SK-N-SH (cell line): ENCODE measurements around the gene RTN4RL1. TPM values are rescaled to one million over a fixed set of nuclear protein-coding genes. Genes with fewer than 3 reads are reported as not detected.

Experiments used
- CTCF ChIA-PET: fragments of 300-600, 350-600 bp; formaldehyde crosslinking; extraction: SDS; loops from one replicate; lab custom pipeline; 2021; lab: Yijun Ruan, JAX
- POLR2A ChIA-PET: fragments of 350-600 bp; sonication (Branson Sonifier 250); formaldehyde crosslinking; extraction: SDS; loops from one replicate; lab custom pipeline; 2020; ENCODE audit warnings: antibody characterized with exemption, inconsistent platforms; lab: Yijun Ruan, JAX
- DNase-seq: peaks from one replicate; pipeline ENCODE4 v3.0.0; 2012
- H2AFZ ChIP-seq: fragments of 200-600 bp; sonication (generic); 2 replicates; pipeline ENCODE4 v1.8.1; 2016; ENCODE audit warnings: antibody characterized with exemption, mild to moderate bottlenecking, low read depth
- H3F3A ChIP-seq: fragments of 200-600 bp; sonication (generic); replicated peaks from 2 replicates; pipeline ENCODE3; 2016; ENCODE audit warnings: antibody characterized with exemption, mild to moderate bottlenecking; ENCODE audit not compliant: insufficient read depth
- H3K27ac ChIP-seq, 2 experiments: fragments of 200-500 bp in 1 of 2; fragments of 200-600 bp in 1 of 2; sonication (Bioruptor generic) in 1 of 2; sonication (generic), shearing (Covaris generic) in 1 of 2; 2 replicates each; pipeline versions ENCODE4 v1.5.1 to v1.6.1; 2014 to 2016; ENCODE audit warnings: low read depth in 2 of 2, inconsistent platforms in 1 of 2, low read length in 1 of 2, mild to moderate bottlenecking in 1 of 2, mixed read lengths in 1 of 2
- H3K27me3 ChIP-seq: fragments of 200-600 bp; sonication (generic), shearing (Covaris generic); 2 replicates; pipeline ENCODE4 v1.6.1; 2016; ENCODE audit warnings: mixed run types; ENCODE audit not compliant: insufficient read depth
- H3K36me3 ChIP-seq, 2 experiments: fragments of 200-500 bp in 1 of 2; fragments of 200-600 bp in 1 of 2; sonication (Bioruptor generic) in 1 of 2; sonication (generic) in 1 of 2; replicated peaks in 1 of 2; 2 replicates each; pipeline versions ENCODE3 to v1.5.1; 2014 to 2016; ENCODE audit warnings: low read length in 1 of 2, mild to moderate bottlenecking in 1 of 2; ENCODE audit not compliant: insufficient read depth in 2 of 2, control insufficient read depth in 1 of 2
- H3K4me1 ChIP-seq, 2 experiments: fragments of 200-500 bp in 1 of 2; fragments of 200-600 bp in 1 of 2; sonication (Bioruptor generic) in 1 of 2; sonication (generic), shearing (Covaris generic) in 1 of 2; 2 replicates each; pipeline versions ENCODE4 v1.5.1 to v1.6.1; 2014 to 2016; ENCODE audit warnings: low read depth in 1 of 2, low read length in 1 of 2, mixed run types in 1 of 2; ENCODE audit not compliant: insufficient read depth in 2 of 2, control insufficient read depth in 1 of 2
- H3K4me2 ChIP-seq: fragments of 200-600 bp; sonication (generic), shearing (Covaris generic); 2 replicates; pipeline ENCODE4 v1.6.1; 2017; ENCODE audit warnings: mixed run types
- H3K4me3 ChIP-seq, 2 experiments: fragments of 200-500 bp in 1 of 2; fragments of 200-600 bp in 1 of 2; sonication (Bioruptor generic) in 1 of 2; sonication (generic), shearing (Covaris generic) in 1 of 2; 2 replicates each; pipeline versions ENCODE4 v1.5.1 to v1.8.1; 2014 to 2016; ENCODE audit warnings: low read depth in 2 of 2, inconsistent platforms in 1 of 2, low read length in 1 of 2, mild to moderate bottlenecking in 1 of 2, mixed read lengths in 1 of 2, moderate library complexity in 1 of 2
- H3K79me2 ChIP-seq: fragments of 200-600 bp; sonication (generic); 2 replicates; pipeline ENCODE4 v1.8.1; 2017; ENCODE audit warnings: mild to moderate bottlenecking; ENCODE audit not compliant: insufficient read depth
- H3K9ac ChIP-seq: fragments of 200-600 bp; sonication (generic); 2 replicates; pipeline ENCODE4 v1.6.1; 2017; ENCODE audit warnings: mixed run types
- H3K9me2 ChIP-seq: fragments of 200-600 bp; sonication (generic); 2 replicates; pipeline ENCODE4 v1.6.1; 2017; ENCODE audit warnings: mixed run types
- H3K9me3 ChIP-seq: fragments of 200-600 bp; sonication (generic); 2 replicates; pipeline ENCODE4 v1.6.1; 2017; ENCODE audit warnings: mixed run types, mild to moderate bottlenecking, moderate library complexity
- H4K20me1 ChIP-seq: fragments of 200-600 bp; sonication (generic); 2 replicates; pipeline ENCODE4 v1.6.1; 2017; ENCODE audit warnings: mild to moderate bottlenecking, mixed run types; ENCODE audit not compliant: insufficient read depth
- ELF1 ChIP-seq: IDR thresholded peaks from 2 replicates; pipeline ENCODE4 v1.4.0; 2012
- EP300 ChIP-seq, 2 experiments: IDR thresholded peaks; 2 replicates each; pipeline versions ENCODE4 v1.4.0 to v1.6.1; 2012; ENCODE audit warnings: borderline replicate concordance in 1 of 2, low read depth in 1 of 2, low read length in 1 of 2
- FOSL2 ChIP-seq: IDR thresholded peaks from 2 replicates; pipeline ENCODE4 v1.4.0; 2012; ENCODE audit warnings: low read depth, mild to moderate bottlenecking, moderate library complexity, borderline replicate concordance
- FOXJ3 ChIP-seq: sonication (generic); formaldehyde crosslinking; IDR thresholded peaks from 2 replicates; pipeline ENCODE4 v1.5.1; 2020; ENCODE audit warnings: mild to moderate bottlenecking, missing genetic modification reagents
- FOXM1 ChIP-seq: IDR thresholded peaks from 2 replicates; pipeline ENCODE4 v1.4.0; 2012; ENCODE audit warnings: low read depth, mild to moderate bottlenecking
- JUND ChIP-seq: IDR thresholded peaks from 2 replicates; pipeline ENCODE4 v1.4.0; 2012
- MEF2A ChIP-seq: IDR thresholded peaks from 2 replicates; pipeline ENCODE4 v1.4.0; 2012; ENCODE audit warnings: low read depth, borderline replicate concordance
- MXI1 ChIP-seq: IDR thresholded peaks from 2 replicates; pipeline ENCODE4 v1.6.1; 2012; ENCODE audit warnings: mild to moderate bottlenecking, low read depth, low read length, improper control_type of control experiment
- RFX5 ChIP-seq: IDR thresholded peaks from 2 replicates; pipeline ENCODE4 v1.6.1; 2012; ENCODE audit warnings: mild to moderate bottlenecking, improper control_type of control experiment, low read length
- SMC3 ChIP-seq: IDR thresholded peaks from 2 replicates; pipeline ENCODE4 v1.6.1; 2012; ENCODE audit warnings: low read depth, low read length, improper control_type of control experiment
- TCF12 ChIP-seq: IDR thresholded peaks from 2 replicates; pipeline ENCODE4 v1.4.0; 2012
- TEAD4 ChIP-seq: IDR thresholded peaks from 2 replicates; pipeline ENCODE4 v1.4.0; 2012; ENCODE audit warnings: mild to moderate bottlenecking, borderline replicate concordance; ENCODE audit not compliant: insufficient read depth
- YY1 ChIP-seq: IDR thresholded peaks from 2 replicates; pipeline ENCODE4 v1.4.0; 2012; ENCODE audit warnings: low read depth, mild to moderate bottlenecking
- WGBS: methylation state at CpG from one replicate; pipeline ENCODE4 v1.1.6; 2017; ENCODE audit warnings: low lambda C conversion rate; 5-methylcytosine and 5-hydroxymethylcytosine counted together
- polyA plus RNA-seq, 3 experiments: library from polyadenylated mRNA; depleted of rRNA; stranded (reverse); fragments of >200 nt; gene quantifications; 2 replicates each; pipeline ENCODE4 v1.2.3, GENCODE V29; 2012
- TF ChIP-seq, protein P1 (sequence below): fragments of 150-350 bp; IDR thresholded peaks from 2 replicates; pipeline ENCODE4 v1.6.1; 2017; ENCODE audit warnings: antibody characterized with exemption, low read length, low read depth, borderline replicate concordance
- TF ChIP-seq, protein P2 (sequence below): IDR thresholded peaks from 2 replicates; pipeline ENCODE4 v1.4.0; 2012; ENCODE audit warnings: low read depth, borderline replicate concordance
- TF ChIP-seq, protein P3 (sequence below): IDR thresholded peaks from 2 replicates; pipeline ENCODE4 v1.4.0; 2012; ENCODE audit warnings: low read depth, borderline replicate concordance
- TF ChIP-seq, protein P4 (sequence below): IDR thresholded peaks from 2 replicates; pipeline ENCODE4 v1.6.1; 2012; ENCODE audit warnings: mild to moderate bottlenecking, low read depth, low read length, moderate library complexity

The RTN4RL1 gene
- polyA plus RNA-seq, 1 of the 3 experiments (the other 2 are of a cell fraction), result 0.07 TPM

DNA sequence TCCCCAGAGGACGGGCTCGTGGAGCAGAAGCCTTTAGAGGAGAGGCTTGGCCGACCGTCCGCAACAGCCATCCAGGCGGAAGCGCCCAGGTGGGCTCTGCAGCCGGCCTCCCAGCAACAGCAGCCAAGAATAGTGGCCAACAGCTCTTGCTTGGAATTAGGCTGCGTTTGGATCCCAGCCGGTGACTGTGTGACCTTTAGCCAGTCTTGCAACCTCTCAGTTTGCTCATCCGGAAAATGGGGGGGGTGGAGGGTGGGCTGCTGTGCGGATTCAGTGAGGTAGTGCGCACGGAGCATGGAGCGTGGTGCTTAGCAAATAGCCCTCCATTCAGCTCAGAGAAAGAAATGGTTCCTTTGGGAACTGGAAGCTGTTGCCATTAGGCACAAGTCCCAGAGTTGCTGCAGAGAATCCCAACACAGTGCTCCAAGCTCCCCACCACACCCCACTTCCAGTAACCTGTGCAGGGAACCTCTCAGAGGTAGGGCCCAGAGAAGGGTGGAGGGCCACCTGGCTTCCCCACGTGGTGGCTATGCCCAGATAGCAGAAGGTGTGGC, 46.7 kb downstream of the RTN4RL1 start (continued):
- TF ChIP-seq, protein P1, sequence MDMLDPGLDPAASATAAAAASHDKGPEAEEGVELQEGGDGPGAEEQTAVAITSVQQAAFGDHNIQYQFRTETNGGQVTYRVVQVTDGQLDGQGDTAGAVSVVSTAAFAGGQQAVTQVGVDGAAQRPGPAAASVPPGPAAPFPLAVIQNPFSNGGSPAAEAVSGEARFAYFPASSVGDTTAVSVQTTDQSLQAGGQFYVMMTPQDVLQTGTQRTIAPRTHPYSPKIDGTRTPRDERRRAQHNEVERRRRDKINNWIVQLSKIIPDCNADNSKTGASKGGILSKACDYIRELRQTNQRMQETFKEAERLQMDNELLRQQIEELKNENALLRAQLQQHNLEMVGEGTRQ, result no peak
- TF ChIP-seq, all 33 proteins: peak for 0

DNA sequence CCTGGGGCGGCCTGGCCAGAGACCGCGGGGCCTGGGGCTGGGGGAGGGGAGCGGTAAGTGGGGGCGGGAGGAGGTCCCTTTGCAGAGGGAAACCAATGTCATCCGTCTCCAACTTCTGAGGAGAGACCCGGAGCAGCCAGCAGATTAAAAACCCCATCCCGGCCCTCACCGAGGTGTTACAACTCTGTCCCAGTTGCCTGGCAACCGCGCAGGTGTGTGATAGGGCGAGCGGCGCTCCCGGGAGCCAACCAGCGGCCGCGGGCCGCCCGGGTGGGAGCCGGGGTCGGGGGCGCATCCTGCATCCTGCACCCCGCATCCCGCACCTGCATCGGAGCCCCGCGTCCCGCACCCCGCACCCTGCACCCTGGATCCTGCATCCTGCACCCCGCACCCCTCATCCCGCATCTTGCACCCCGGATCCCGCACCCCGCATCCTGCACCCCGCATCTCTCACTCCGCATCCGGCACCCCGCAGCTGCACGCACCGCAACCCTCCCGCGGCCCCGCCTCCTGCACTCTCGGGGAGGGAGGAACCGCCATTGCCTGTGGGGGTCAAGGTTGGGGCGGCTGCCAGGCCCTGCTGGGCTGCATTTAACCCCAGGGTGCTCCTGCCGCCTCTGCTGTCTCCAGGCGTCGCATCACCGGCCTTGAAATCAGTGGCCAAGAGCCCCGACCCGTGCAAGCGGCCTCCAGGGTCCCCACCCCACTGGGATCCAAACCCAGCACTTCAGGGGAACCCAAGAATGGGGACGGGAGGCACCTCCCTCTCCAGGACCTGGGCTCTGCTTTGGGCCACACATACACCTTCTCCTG, 47.3 kb downstream of the RTN4RL1 start:
- no peaks in the 10 kb centered on the region for H3K9me3 ChIP-seq
- H3K79me2 ChIP-seq, result no peaks in the 10 kb centered on the region
- no peaks in the 10 kb centered on the region for H3K36me3 ChIP-seq
- 37% methylated on average over 32 of the region's 55 CpGs for WGBS
- no peak overlapping the region for H2AFZ ChIP-seq
- peaks cover 0 to 10% of the 10 kb centered on the region in 2 experiments; a peak in 1 of 4 replicates for H3K4me1 ChIP-seq
- H4K20me1 ChIP-seq, result no peaks in the 10 kb centered on the region
- TF ChIP-seq MXI1, result no peak
- TF ChIP-seq RFX5, result peak; percentile 68; the same call in 1 of the 2 replicates
- H3K4me3 ChIP-seq, result peak overlapping the region in 1 of 2 experiments; percentile 24; a peak in 1 of 4 replicates
- H3K9me2 ChIP-seq, result no peaks in the 10 kb centered on the region
- peak; percentile 89 for DNase-seq
- H3F3A ChIP-seq, result no peaks in the 10 kb centered on the region
- 0 out of 2 replicates have a peak, but pooled peaks cover 16% of the 10 kb centered on the region for H3K27me3 ChIP-seq
- ChIA-PET POLR2A (no interaction called here), CTCF (interaction anchor here (0.8 to 1.1 kb wide), 2 partner anchors 48 to 71 kb away, joined by 3 read pairs; no protein-coding TSS in a partner anchor)
- H3K9ac ChIP-seq, result no peak overlapping the region
- no peak overlapping the region for H3K27ac ChIP-seq
- H3K4me2 ChIP-seq, result no peak overlapping the region

DNA sequence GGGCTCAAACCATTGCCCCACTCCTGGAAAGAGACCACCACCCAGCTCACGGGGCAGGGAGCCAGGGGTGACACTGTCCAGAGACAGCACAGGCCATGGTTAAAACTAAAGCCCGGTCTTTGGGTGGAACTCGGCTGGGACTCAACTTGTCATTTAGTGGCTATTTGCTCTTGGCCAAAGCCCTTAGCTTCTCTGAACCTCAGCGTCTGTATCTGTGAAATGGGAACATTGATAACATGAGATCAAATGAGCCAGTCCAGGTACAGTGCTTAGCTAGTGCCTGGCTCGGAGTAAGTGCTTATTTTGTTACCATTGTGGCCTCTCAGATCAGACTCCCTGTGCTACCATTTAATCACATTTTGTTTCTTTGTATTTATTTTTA, 48.5 kb downstream of the RTN4RL1 start:
- POLR2A ChIA-PET, result no interaction called here
- 0 out of 2 replicates have a peak, but pooled peaks cover 16% of the 10 kb centered on the region for H3K27me3 ChIP-seq
- TF ChIP-seq FOXJ3, result no peak
- no peak for TF ChIP-seq ELF1
- TF ChIP-seq, protein P2, sequence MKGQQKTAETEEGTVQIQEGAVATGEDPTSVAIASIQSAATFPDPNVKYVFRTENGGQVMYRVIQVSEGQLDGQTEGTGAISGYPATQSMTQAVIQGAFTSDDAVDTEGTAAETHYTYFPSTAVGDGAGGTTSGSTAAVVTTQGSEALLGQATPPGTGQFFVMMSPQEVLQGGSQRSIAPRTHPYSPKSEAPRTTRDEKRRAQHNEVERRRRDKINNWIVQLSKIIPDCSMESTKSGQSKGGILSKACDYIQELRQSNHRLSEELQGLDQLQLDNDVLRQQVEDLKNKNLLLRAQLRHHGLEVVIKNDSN, result no peak
- TF ChIP-seq, protein P3, sequence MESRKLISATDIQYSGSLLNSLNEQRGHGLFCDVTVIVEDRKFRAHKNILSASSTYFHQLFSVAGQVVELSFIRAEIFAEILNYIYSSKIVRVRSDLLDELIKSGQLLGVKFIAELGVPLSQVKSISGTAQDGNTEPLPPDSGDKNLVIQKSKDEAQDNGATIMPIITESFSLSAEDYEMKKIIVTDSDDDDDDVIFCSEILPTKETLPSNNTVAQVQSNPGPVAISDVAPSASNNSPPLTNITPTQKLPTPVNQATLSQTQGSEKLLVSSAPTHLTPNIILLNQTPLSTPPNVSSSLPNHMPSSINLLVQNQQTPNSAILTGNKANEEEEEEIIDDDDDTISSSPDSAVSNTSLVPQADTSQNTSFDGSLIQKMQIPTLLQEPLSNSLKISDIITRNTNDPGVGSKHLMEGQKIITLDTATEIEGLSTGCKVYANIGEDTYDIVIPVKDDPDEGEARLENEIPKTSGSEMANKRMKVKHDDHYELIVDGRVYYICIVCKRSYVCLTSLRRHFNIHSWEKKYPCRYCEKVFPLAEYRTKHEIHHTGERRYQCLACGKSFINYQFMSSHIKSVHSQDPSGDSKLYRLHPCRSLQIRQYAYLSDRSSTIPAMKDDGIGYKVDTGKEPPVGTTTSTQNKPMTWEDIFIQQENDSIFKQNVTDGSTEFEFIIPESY, result no peak
- TF ChIP-seq FOXM1, result no peak
- TF ChIP-seq TEAD4, result no peak
- no peak for TF ChIP-seq EP300 (IDR thresholded peaks at IDR 0.05; ENCODE audit: borderline replicate concordance in 1 of 2, low read depth in 1 of 2, low read length in 1 of 2)
- no peak for TF ChIP-seq YY1
- no peak for TF ChIP-seq SMC3
- no peak for TF ChIP-seq FOSL2
- TF ChIP-seq, protein P4, sequence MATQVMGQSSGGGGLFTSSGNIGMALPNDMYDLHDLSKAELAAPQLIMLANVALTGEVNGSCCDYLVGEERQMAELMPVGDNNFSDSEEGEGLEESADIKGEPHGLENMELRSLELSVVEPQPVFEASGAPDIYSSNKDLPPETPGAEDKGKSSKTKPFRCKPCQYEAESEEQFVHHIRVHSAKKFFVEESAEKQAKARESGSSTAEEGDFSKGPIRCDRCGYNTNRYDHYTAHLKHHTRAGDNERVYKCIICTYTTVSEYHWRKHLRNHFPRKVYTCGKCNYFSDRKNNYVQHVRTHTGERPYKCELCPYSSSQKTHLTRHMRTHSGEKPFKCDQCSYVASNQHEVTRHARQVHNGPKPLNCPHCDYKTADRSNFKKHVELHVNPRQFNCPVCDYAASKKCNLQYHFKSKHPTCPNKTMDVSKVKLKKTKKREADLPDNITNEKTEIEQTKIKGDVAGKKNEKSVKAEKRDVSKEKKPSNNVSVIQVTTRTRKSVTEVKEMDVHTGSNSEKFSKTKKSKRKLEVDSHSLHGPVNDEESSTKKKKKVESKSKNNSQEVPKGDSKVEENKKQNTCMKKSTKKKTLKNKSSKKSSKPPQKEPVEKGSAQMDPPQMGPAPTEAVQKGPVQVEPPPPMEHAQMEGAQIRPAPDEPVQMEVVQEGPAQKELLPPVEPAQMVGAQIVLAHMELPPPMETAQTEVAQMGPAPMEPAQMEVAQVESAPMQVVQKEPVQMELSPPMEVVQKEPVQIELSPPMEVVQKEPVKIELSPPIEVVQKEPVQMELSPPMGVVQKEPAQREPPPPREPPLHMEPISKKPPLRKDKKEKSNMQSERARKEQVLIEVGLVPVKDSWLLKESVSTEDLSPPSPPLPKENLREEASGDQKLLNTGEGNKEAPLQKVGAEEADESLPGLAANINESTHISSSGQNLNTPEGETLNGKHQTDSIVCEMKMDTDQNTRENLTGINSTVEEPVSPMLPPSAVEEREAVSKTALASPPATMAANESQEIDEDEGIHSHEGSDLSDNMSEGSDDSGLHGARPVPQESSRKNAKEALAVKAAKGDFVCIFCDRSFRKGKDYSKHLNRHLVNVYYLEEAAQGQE, result no peak
- TF ChIP-seq TCF12, result no peak
- no peak for TF ChIP-seq MEF2A
- TF ChIP-seq JUND, result no peak

More for the DNA sequence above, 48.5 kb downstream of the RTN4RL1 start:
- CTCF ChIA-PET, result interaction anchor here (0.9 to 1.6 kb wide), 3 partner anchors 36 to 68 kb away, joined by 3 read pairs; no protein-coding TSS in a partner anchor
- no peaks in the 10 kb centered on the region for H3F3A ChIP-seq
- no peak for DNase-seq
- H3K9me3 ChIP-seq, result no peaks in the 10 kb centered on the region
- no peak overlapping the region for H3K4me2 ChIP-seq
- H2AFZ ChIP-seq, result no peak overlapping the region
- H3K36me3 ChIP-seq, result no peaks in the 10 kb centered on the region
- no peaks in the 10 kb centered on the region for H4K20me1 ChIP-seq
- H3K4me3 ChIP-seq, result no peak overlapping the region
- H3K9me2 ChIP-seq, result no peaks in the 10 kb centered on the region
- H3K4me1 ChIP-seq, result peaks cover 0 to 10% of the 10 kb centered on the region in 2 experiments; a peak in 1 of 4 replicates
- H3K27ac ChIP-seq, result no peak overlapping the region
- 78% methylated on average over 4 of the region's 5 CpGs for WGBS
- no peaks in the 10 kb centered on the region for H3K79me2 ChIP-seq
- H3K9ac ChIP-seq, result no peak overlapping the region
